ENCODE data around the gene TMEM225B.

DNA sequence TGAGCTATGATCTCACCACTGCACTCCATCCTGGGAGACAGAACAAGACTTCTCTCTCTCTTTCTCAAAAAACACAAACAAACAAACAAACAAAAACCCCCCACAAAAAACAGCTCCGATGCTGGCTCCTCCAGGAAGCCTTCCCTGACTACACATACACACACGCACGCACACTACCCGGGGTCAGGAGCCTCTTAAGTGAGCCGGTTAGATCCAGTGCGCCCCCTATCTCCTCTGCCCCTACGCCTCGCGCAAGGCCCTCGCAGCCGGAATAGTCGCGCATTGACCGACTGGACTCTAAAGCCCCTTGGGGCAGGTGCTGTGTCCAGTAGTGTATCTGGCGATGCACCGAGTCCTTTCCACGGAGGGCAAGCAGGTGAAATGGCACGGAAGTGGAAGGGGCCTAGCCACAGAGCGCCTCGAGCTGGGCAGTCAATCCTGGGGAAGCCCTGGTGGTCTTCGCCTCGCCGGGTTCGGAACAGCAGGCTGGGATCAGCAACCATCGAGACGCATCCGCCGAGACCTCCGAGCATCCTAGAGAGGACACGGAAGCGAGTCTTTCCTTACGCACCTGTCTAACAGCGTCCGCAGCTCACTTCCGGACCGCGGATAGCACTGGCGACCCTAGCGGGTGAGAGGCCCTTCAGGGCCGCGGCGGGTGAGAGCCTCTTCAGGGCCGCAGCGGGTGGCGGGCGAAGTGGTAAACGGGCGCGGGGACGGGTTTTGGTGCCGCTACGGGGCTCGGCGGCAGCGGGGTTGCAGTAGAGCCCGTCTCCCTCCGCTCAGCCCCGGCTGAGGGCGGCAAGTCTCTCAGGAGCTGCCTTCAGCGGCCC, 18.5 kb downstream of the TMEM225B start, which contains the start of gene ZSCAN25:
- TF ChIP-seq, protein P1, sequence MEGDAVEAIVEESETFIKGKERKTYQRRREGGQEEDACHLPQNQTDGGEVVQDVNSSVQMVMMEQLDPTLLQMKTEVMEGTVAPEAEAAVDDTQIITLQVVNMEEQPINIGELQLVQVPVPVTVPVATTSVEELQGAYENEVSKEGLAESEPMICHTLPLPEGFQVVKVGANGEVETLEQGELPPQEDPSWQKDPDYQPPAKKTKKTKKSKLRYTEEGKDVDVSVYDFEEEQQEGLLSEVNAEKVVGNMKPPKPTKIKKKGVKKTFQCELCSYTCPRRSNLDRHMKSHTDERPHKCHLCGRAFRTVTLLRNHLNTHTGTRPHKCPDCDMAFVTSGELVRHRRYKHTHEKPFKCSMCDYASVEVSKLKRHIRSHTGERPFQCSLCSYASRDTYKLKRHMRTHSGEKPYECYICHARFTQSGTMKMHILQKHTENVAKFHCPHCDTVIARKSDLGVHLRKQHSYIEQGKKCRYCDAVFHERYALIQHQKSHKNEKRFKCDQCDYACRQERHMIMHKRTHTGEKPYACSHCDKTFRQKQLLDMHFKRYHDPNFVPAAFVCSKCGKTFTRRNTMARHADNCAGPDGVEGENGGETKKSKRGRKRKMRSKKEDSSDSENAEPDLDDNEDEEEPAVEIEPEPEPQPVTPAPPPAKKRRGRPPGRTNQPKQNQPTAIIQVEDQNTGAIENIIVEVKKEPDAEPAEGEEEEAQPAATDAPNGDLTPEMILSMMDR (conservative IDR thresholded peaks at IDR 0.05 in 1 of 2, IDR thresholded peaks at IDR 0.05 in 1 of 2; ENCODE audit: extremely low read depth in 1 of 2, insufficient read depth in 1 of 2, low read depth in 1 of 2, low read length in 2 of 2): peak in 1 of 2 donors; percentile 30
- no peak for TF ChIP-seq EZH2 (IDR thresholded peaks at IDR 0.05; ENCODE audit: borderline replicate concordance, low read length)

Data from mammary epithelial cell (primary cell).